Right lobe of liver (tissue), 4 donors: ENCODE data around the gene MSH4.

ENCODE experiments used
- CTCF ChIP-seq, 4 donors: fragments of 200-600 bp in 3 of 4; fragments of 450-650 bp in 1 of 4; IDR thresholded peaks; one replicate each; pipeline versions ENCODE4 v1.5.1 to v1.8.0; 2016 to 2022; ENCODE audit warnings: antibody characterized with exemption in 4 of 4, mild to moderate bottlenecking in 2 of 4
- POLR2A ChIP-seq: fragments of 450-650 bp; IDR thresholded peaks from one replicate; pipeline ENCODE4 v1.6.1; 2017; ENCODE audit warnings: antibody characterized with exemption, mild to moderate bottlenecking
- donor health status: DM: no; HTN: no; CAD: no.
- donor health status: DM: no; HTN: no; CAD: no.
- donor health status: DM: no; HTN: yes; CAD: no.

DNA sequence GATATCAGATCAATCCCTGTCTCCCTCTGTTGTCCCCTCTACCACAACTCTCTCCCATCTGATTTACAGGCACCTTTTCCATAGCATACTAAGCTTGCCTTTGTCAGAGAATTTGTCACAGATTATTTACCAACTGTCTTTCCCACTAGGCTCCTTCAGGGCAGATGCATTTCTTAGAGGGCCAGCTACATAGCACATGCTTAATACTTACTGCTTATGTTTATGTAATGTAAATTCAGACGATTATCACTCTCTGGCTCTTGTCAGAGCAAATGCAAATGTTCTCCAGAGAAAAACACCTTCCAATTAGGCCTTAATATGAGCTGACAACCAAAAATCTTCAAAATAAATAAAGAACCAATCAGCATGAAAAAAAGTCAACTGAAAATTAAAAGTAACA lies 25.9 kb upstream of the MSH4 start:
- TF ChIP-seq CTCF (IDR thresholded peaks at IDR 0.05) (no peak), POLR2A (no peak)
